ENCODE data around the gene SHH. TPM values are rescaled to one million over a fixed set of nuclear protein-coding genes. Genes with fewer than 3 reads are reported as not detected.

SHH gene
- total and polyA plus RNA-seq, 2 of the 13 experiments (the other 11 are each of a cell fraction or from before 2014, with no cell fraction given) = 1.9 to 3.4 TPM

DNA sequence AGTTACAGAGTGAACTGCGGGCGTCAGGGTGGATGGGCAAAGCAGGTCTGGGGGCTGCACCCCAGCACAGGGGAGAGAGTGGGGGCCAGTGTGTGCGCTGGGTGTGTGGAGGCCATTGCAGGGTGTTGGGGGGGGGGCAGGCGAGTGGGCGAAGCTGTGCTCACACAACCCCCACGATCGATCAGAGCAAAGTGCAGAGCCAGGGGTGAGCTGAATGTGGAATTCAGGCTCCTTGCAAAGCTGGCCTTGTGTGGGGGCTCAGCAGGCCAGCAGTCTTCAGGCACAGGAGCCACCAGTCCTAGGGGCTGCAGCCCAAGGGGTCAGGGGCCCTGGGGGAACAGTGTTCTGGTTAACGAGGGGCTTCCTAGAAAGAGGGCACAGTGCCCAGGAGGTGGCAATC is 862 bp upstream of the SHH start (continued):
- TF ChIP-seq, protein P1, sequence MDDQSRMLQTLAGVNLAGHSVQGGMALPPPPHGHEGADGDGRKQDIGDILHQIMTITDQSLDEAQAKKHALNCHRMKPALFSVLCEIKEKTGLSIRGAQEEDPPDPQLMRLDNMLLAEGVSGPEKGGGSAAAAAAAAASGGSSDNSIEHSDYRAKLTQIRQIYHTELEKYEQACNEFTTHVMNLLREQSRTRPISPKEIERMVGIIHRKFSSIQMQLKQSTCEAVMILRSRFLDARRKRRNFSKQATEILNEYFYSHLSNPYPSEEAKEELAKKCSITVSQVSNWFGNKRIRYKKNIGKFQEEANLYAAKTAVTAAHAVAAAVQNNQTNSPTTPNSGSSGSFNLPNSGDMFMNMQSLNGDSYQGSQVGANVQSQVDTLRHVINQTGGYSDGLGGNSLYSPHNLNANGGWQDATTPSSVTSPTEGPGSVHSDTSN (CRISPR knock-in tag; IDR thresholded peaks at IDR 0.05; ENCODE audit: borderline replicate concordance) = no peak
- no peak for TF ChIP-seq ZBTB1 (CRISPR knock-in tag; IDR thresholded peaks at IDR 0.05; ENCODE audit: borderline replicate concordance)
- no peak for TF ChIP-seq ZNF562 (CRISPR knock-in tag; IDR thresholded peaks at IDR 0.05; ENCODE audit: borderline replicate concordance)
- no peak for TF ChIP-seq PHB2 (IDR thresholded peaks at IDR 0.05; ENCODE audit: partially characterized antibody)
- TF ChIP-seq, protein P2, sequence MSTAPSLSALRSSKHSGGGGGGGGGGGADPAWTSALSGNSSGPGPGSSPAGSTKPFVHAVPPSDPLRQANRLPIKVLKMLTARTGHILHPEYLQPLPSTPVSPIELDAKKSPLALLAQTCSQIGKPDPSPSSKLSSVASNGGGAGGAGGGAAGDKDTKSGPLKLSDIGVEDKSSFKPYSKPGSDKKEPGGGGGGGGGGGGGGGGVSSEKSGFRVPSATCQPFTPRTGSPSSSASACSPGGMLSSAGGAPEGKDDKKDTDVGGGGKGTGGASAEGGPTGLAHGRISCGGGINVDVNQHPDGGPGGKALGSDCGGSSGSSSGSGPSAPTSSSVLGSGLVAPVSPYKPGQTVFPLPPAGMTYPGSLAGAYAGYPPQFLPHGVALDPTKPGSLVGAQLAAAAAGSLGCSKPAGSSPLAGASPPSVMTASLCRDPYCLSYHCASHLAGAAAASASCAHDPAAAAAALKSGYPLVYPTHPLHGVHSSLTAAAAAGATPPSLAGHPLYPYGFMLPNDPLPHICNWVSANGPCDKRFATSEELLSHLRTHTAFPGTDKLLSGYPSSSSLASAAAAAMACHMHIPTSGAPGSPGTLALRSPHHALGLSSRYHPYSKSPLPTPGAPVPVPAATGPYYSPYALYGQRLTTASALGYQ (CRISPR knock-in tag; IDR thresholded peaks at IDR 0.05) = no peak
- no peak for TF ChIP-seq ZNF780A (CRISPR knock-in tag; IDR thresholded peaks at IDR 0.05)
- TF ChIP-seq EP300 (IDR thresholded peaks at IDR 0.05; ENCODE audit: low read depth in 2 of 2, low read length in 2 of 2) = 0 out of 4 replicates have a peak, but pooled peaks of 1 of the 2 experiments have one; percentile 30
- TF ChIP-seq EP300 (CRISPR knock-in tag; IDR thresholded peaks at IDR 0.05; ENCODE audit: borderline replicate concordance) = no peak
- TF ChIP-seq ZBTB7A (CRISPR knock-in tag; IDR thresholded peaks at IDR 0.05) = peak; percentile 90
- no peak for TF ChIP-seq PRPF4 (IDR thresholded peaks at IDR 0.05; ENCODE audit: low read depth, low read length, poor library complexity, severe bottlenecking)
- TF ChIP-seq ATM (IDR thresholded peaks at IDR 0.05; ENCODE audit: borderline replicate concordance) = no peak
- TF ChIP-seq, protein P3, sequence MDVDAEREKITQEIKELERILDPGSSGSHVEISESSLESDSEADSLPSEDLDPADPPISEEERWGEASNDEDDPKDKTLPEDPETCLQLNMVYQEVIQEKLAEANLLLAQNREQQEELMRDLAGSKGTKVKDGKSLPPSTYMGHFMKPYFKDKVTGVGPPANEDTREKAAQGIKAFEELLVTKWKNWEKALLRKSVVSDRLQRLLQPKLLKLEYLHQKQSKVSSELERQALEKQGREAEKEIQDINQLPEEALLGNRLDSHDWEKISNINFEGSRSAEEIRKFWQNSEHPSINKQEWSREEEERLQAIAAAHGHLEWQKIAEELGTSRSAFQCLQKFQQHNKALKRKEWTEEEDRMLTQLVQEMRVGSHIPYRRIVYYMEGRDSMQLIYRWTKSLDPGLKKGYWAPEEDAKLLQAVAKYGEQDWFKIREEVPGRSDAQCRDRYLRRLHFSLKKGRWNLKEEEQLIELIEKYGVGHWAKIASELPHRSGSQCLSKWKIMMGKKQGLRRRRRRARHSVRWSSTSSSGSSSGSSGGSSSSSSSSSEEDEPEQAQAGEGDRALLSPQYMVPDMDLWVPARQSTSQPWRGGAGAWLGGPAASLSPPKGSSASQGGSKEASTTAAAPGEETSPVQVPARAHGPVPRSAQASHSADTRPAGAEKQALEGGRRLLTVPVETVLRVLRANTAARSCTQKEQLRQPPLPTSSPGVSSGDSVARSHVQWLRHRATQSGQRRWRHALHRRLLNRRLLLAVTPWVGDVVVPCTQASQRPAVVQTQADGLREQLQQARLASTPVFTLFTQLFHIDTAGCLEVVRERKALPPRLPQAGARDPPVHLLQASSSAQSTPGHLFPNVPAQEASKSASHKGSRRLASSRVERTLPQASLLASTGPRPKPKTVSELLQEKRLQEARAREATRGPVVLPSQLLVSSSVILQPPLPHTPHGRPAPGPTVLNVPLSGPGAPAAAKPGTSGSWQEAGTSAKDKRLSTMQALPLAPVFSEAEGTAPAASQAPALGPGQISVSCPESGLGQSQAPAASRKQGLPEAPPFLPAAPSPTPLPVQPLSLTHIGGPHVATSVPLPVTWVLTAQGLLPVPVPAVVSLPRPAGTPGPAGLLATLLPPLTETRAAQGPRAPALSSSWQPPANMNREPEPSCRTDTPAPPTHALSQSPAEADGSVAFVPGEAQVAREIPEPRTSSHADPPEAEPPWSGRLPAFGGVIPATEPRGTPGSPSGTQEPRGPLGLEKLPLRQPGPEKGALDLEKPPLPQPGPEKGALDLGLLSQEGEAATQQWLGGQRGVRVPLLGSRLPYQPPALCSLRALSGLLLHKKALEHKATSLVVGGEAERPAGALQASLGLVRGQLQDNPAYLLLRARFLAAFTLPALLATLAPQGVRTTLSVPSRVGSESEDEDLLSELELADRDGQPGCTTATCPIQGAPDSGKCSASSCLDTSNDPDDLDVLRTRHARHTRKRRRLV (CRISPR knock-in tag; IDR thresholded peaks at IDR 0.05) = no peak
- no peak for TF ChIP-seq KMT2B (CRISPR knock-in tag; IDR thresholded peaks at IDR 0.05)
- TF ChIP-seq, protein P4, sequence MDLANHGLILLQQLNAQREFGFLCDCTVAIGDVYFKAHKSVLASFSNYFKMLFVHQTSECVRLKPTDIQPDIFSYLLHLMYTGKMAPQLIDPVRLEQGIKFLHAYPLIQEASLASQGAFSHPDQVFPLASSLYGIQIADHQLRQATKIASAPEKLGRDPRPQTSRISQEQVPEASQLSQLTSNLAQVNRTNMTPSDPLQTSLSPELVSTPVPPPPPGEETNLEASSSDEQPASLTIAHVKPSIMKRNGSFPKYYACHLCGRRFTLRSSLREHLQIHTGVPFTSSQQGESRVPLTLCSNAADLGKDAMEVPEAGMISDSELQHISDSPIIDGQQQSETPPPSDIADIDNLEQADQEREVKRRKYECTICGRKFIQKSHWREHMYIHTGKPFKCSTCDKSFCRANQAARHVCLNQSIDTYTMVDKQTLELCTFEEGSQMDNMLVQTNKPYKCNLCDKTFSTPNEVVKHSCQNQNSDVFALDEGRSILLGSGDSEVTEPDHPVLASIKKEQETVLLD (CRISPR knock-in tag; IDR thresholded peaks at IDR 0.05; ENCODE audit: low read depth) = no peak
- TF ChIP-seq FOXA1 (IDR thresholded peaks at IDR 0.05) = no peak
- TF ChIP-seq FOXA1 (CRISPR knock-in tag; IDR thresholded peaks at IDR 0.05) = no peak
- TF ChIP-seq, protein P5, sequence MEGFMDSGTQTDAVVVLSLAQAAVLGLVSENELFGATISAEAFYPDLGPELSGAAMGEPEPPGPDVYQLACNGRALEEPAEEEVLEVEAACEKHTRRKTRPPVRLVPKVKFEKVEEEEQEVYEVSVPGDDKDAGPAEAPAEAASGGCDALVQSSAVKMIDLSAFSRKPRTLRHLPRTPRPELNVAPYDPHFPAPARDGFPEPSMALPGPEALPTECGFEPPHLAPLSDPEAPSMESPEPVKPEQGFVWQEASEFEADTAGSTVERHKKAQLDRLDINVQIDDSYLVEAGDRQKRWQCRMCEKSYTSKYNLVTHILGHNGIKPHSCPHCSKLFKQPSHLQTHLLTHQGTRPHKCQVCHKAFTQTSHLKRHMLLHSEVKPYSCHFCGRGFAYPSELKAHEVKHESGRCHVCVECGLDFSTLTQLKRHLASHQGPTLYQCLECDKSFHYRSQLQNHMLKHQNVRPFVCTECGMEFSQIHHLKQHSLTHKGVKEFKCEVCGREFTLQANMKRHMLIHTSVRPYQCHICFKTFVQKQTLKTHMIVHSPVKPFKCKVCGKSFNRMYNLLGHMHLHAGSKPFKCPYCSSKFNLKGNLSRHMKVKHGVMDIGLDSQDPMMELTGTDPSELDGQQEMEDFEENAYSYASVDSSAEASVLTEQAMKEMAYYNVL (CRISPR knock-in tag; IDR thresholded peaks at IDR 0.05; ENCODE audit: borderline replicate concordance) = no peak

Data from HepG2 (cell line).